Measurements from ENCODE around the gene NTF3.

The NTF3 gene

DNA sequence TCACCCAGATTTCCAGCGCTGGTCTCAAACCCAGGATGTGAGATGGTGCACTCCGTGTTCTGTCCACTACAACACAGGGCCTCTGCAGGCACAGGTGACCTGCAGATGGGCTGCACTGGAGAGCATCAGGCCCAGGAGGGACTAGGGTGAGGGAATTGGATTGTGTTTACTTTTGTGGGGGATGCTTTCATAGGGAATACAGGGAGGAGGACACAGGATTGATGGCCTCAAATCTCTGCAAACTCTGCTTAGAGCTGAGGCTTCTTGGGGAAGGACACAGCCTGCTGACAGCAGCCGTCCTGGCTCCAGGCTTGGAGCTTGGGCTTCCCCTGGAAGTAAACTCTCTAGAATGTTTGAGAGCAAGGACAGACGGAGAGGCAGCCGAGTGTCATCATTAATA, 57.1 kb downstream of the NTF3 start:
- H4K20me1 ChIP-seq (ENCODE audit: insufficient read depth, low read length, poor library complexity, severe bottlenecking): no peaks in the 10 kb centered on the region
- H3K9me3 ChIP-seq (ENCODE audit: insufficient read depth, low read depth, low read length): no peaks in the 10 kb centered on the region
- H3K4me1 ChIP-seq (ENCODE audit: insufficient read depth, low read length, poor library complexity, severe bottlenecking): no peaks in the 10 kb centered on the region
- TF ChIP-seq, protein P1, sequence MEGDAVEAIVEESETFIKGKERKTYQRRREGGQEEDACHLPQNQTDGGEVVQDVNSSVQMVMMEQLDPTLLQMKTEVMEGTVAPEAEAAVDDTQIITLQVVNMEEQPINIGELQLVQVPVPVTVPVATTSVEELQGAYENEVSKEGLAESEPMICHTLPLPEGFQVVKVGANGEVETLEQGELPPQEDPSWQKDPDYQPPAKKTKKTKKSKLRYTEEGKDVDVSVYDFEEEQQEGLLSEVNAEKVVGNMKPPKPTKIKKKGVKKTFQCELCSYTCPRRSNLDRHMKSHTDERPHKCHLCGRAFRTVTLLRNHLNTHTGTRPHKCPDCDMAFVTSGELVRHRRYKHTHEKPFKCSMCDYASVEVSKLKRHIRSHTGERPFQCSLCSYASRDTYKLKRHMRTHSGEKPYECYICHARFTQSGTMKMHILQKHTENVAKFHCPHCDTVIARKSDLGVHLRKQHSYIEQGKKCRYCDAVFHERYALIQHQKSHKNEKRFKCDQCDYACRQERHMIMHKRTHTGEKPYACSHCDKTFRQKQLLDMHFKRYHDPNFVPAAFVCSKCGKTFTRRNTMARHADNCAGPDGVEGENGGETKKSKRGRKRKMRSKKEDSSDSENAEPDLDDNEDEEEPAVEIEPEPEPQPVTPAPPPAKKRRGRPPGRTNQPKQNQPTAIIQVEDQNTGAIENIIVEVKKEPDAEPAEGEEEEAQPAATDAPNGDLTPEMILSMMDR (conservative IDR thresholded peaks at IDR 0.05; ENCODE audit: low read length): no peak
- no peak for TF ChIP-seq EZH2phosphoT487 (IDR thresholded peaks at IDR 0.05; ENCODE audit: borderline replicate concordance)
- H2AFZ ChIP-seq (ENCODE audit: low read length): no peak overlapping the region
- no peaks in the 10 kb centered on the region for H3K79me2 ChIP-seq (ENCODE audit: insufficient read depth, low read length)
- no peaks in the 10 kb centered on the region for H3K27me3 ChIP-seq (ENCODE audit: insufficient read depth, low read length, poor library complexity, severe bottlenecking)
- H3K4me3 ChIP-seq (ENCODE audit: low read length, poor library complexity, severe bottlenecking): no peak overlapping the region
- no peaks in the 10 kb centered on the region for H3K9me2 ChIP-seq (replicated peaks; ENCODE audit: low read depth, low read length)
- H3F3A ChIP-seq (ENCODE audit: low read depth): no peaks in the 10 kb centered on the region
- H3K4me2 ChIP-seq (ENCODE audit: low read depth, low read length, poor library complexity, severe bottlenecking): no peak overlapping the region
- H3K9ac ChIP-seq (ENCODE audit: low read depth, low read length, poor library complexity, severe bottlenecking): no peak overlapping the region
- no peaks in the 10 kb centered on the region for H3K36me3 ChIP-seq (ENCODE audit: insufficient read depth, low read length)

DNA sequence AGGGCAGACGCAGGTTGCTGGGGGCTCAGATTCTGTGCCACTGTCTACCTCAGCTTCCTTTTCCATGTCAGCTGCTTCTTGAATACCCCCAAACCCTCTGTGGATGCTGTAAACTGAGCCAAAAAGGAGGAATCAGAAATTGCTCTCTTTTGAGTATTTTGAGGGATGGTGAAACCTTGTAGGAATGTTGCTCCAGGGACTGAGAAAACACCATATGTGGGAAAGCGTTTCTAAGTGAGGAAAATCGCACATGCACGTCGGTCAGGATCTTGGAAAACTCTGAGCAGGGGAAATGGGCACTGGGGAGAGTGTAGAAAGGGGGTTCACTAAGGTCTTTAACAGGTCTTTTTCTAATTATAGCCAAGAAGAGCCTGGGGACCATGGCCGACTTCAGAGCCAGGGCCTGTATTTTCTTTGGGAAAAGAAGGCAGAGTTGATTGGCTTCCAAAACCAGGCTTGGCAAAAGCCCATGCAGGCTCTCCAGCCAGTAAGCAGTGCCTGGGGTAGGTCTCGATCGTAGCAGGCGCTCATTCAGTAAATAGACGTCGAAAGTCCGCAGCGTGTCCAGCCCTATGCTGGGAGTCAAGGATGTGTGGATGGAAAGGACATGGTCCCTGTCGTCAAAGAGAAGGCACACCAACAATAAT, 58.0 kb downstream of the NTF3 start:
- Histone ChIP-seq H3K9me2 (replicated peaks; ENCODE audit: low read depth, low read length) (no peaks in the 10 kb centered on the region), H2AFZ (ENCODE audit: low read length) (no peak overlapping the region), H3F3A (ENCODE audit: low read depth) (no peaks in the 10 kb centered on the region), H3K36me3 (ENCODE audit: insufficient read depth, low read length) (no peaks in the 10 kb centered on the region), H3K79me2 (ENCODE audit: insufficient read depth, low read length) (no peaks in the 10 kb centered on the region), H3K4me1 (ENCODE audit: insufficient read depth, low read length, poor library complexity, severe bottlenecking) (no peaks in the 10 kb centered on the region), H3K27me3 (ENCODE audit: insufficient read depth, low read length, poor library complexity, severe bottlenecking) (no peaks in the 10 kb centered on the region), H3K4me3 (ENCODE audit: low read length, poor library complexity, severe bottlenecking) (no peak overlapping the region), H4K20me1 (ENCODE audit: insufficient read depth, low read length, poor library complexity, severe bottlenecking) (no peaks in the 10 kb centered on the region), H3K4me2 (ENCODE audit: low read depth, low read length, poor library complexity, severe bottlenecking) (no peak overlapping the region), H3K9me3 (ENCODE audit: insufficient read depth, low read depth, low read length) (no peaks in the 10 kb centered on the region), H3K9ac (ENCODE audit: low read depth, low read length, poor library complexity, severe bottlenecking) (no peak overlapping the region)
- TF ChIP-seq EZH2phosphoT487 (IDR thresholded peaks at IDR 0.05; ENCODE audit: borderline replicate concordance): no peak
- TF ChIP-seq, protein P1 (conservative IDR thresholded peaks at IDR 0.05; ENCODE audit: low read length): no peak

DNA sequence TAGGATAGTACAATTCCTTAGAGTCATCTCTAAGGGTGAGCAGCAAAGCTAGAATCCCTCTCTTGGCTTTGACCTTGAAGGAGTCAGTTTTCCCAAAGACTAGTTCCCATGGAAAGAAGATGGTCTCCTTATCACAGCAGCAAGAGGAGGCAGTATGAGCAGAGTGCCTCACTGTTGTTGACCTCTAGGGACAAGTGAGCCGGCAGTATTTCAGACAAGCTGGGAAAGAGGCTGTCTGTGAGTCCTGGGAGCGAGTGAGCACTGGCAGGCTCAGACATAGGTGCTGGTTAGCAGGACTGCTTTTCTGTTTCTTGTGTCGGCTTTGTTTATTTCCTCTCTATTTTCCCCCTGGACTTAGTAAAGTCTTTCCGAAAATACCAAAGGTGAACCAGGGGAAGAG, 60.7 kb downstream of the NTF3 start:
- Histone ChIP-seq H3K4me3 (ENCODE audit: low read length, poor library complexity, severe bottlenecking) (no peak overlapping the region), H4K20me1 (ENCODE audit: insufficient read depth, low read length, poor library complexity, severe bottlenecking) (no peaks in the 10 kb centered on the region), H3K9me3 (ENCODE audit: insufficient read depth, low read depth, low read length) (no peaks in the 10 kb centered on the region), H2AFZ (ENCODE audit: low read length) (no peak overlapping the region), H3K4me1 (ENCODE audit: insufficient read depth, low read length, poor library complexity, severe bottlenecking) (no peaks in the 10 kb centered on the region), H3K79me2 (ENCODE audit: insufficient read depth, low read length) (no peaks in the 10 kb centered on the region), H3K36me3 (ENCODE audit: insufficient read depth, low read length) (no peaks in the 10 kb centered on the region), H3K4me2 (ENCODE audit: low read depth, low read length, poor library complexity, severe bottlenecking) (no peak overlapping the region), H3F3A (ENCODE audit: low read depth) (no peaks in the 10 kb centered on the region), H3K9ac (ENCODE audit: low read depth, low read length, poor library complexity, severe bottlenecking) (no peak overlapping the region), H3K9me2 (replicated peaks; ENCODE audit: low read depth, low read length) (no peaks in the 10 kb centered on the region), H3K27me3 (ENCODE audit: insufficient read depth, low read length, poor library complexity, severe bottlenecking) (no peaks in the 10 kb centered on the region)
- no peak for TF ChIP-seq EZH2phosphoT487 (IDR thresholded peaks at IDR 0.05; ENCODE audit: borderline replicate concordance)
- TF ChIP-seq, protein P1 (conservative IDR thresholded peaks at IDR 0.05; ENCODE audit: low read length): no peak

Data from Loucy (cell line).